Stomach (tissue), 4 donors: ENCODE measurements around the gene RSRC2.

Source experiments
- EP300 ChIP-seq: sonication (generic); formaldehyde crosslinking; IDR thresholded peaks from one replicate; pipeline ENCODE4 v1.6.1; 2017; ENCODE audit warnings: antibody characterized with exemption
- POLR2A ChIP-seq, 4 donors: fragments of 450-650 bp; IDR thresholded peaks; one replicate each; pipeline ENCODE4 v1.6.1; 2016; ENCODE audit warnings: antibody characterized with exemption in 4 of 4, control low read depth in 2 of 4, mild to moderate bottlenecking in 1 of 4, moderate library complexity in 1 of 4
- POLR2AphosphoS5 ChIP-seq, 3 donors: sonication (generic); formaldehyde crosslinking; IDR thresholded peaks; one replicate each; pipeline ENCODE4 v1.6.1; 2016; ENCODE audit warnings: antibody characterized with exemption in 3 of 3
- TF ChIP-seq, protein P1 (sequence below), 7 experiments: fragments of 450-650 bp in 4 of 7; fragments of 200-600 bp in 3 of 7; sonication (generic) in 3 of 7; IDR thresholded peaks; one replicate each; pipeline ENCODE4 v1.5.1; 2016 to 2019; ENCODE audit warnings: antibody characterized with exemption in 7 of 7, control low read depth in 2 of 7, mild to moderate bottlenecking in 1 of 7

DNA sequence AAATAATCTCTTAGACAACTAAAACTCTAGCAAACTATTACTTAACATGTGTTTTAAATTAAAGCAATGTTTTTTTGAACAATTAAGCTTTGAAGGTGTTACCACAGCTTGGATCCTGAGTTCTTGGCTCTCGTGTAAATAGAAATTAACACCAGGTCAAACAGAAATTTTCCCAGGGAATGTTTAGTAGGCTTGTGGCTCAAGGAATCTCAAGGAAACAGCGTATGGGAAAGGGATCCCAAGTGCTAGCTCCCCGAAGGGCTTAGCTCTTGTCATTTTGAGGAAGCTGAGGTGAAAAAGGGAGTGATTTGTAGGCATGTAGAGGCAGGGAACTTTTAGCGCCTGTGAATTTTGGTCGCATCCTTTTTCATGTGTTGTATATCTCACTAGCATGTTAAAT, 11.8 kb upstream of the RSRC2 start:
- TF ChIP-seq, protein P1, sequence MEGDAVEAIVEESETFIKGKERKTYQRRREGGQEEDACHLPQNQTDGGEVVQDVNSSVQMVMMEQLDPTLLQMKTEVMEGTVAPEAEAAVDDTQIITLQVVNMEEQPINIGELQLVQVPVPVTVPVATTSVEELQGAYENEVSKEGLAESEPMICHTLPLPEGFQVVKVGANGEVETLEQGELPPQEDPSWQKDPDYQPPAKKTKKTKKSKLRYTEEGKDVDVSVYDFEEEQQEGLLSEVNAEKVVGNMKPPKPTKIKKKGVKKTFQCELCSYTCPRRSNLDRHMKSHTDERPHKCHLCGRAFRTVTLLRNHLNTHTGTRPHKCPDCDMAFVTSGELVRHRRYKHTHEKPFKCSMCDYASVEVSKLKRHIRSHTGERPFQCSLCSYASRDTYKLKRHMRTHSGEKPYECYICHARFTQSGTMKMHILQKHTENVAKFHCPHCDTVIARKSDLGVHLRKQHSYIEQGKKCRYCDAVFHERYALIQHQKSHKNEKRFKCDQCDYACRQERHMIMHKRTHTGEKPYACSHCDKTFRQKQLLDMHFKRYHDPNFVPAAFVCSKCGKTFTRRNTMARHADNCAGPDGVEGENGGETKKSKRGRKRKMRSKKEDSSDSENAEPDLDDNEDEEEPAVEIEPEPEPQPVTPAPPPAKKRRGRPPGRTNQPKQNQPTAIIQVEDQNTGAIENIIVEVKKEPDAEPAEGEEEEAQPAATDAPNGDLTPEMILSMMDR (IDR thresholded peaks at IDR 0.05): no peak
- TF ChIP-seq POLR2A (IDR thresholded peaks at IDR 0.05) (no peak), POLR2AphosphoS5 (IDR thresholded peaks at IDR 0.05) (no peak), EP300 (no peak)
